CD4-positive, alpha-beta T cell treated with Interleukin-4 for 4 hours (primary cell): Measurements from ENCODE around the gene MAPKAP1.

ENCODE experiments used
- DNase-seq: peaks from one replicate; pipeline ENCODE4 v3.0.0-alpha.2; 2020

MAPKAP1 gene

DNA sequence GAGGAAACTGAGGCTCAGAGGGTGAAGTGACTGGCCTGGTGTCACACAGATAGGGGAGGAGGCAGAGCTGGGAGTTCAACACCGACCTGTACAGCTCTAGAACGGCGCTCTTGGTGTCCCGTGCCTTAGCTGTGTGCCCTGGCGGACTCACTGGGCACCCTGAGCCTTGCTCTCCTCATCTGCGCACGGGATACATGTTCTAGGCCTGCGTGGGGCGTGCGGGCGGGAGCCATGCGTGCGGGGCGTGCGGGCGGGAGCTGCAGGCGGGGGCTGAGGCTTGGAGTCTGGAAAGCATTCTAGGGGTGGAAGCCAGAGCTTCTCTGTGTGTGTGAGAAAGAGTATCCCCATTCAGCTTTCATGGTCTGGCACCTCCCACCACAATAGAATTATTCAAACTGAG lies 280.1 kb downstream of the MAPKAP1 start:
- DNase-seq, result no peak

DNA sequence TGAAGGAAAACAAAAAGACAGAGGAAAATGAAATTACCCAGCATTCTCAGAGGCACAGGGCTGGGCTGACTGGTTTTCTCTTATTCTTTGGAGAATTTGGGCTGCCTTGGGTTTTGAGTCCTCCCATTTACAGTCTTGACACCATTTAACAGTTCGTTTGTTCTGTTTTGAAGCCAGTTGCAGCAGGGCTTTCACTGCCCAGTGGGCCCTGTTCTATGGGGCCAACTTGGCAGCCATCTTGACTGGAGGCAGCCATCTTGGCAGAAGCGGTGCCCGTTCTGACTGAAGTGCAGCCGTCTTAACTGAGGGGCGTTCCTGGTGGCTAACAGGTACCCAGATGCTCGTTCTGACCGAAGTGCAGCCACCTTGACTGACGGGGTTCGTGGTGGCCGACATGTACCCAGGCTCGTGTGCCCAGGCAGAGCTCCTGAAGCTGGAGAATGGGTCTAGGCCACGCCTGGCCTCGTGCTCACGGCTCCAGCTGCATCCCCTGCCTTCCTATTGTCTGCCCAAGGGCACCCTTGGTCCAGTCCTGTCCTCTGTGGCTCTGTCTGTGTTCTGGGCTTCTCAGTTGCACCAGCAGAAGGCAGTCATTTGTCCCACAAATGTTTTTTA lies 281.0 kb downstream of the MAPKAP1 start:
- DNase-seq, result no peak

DNA sequence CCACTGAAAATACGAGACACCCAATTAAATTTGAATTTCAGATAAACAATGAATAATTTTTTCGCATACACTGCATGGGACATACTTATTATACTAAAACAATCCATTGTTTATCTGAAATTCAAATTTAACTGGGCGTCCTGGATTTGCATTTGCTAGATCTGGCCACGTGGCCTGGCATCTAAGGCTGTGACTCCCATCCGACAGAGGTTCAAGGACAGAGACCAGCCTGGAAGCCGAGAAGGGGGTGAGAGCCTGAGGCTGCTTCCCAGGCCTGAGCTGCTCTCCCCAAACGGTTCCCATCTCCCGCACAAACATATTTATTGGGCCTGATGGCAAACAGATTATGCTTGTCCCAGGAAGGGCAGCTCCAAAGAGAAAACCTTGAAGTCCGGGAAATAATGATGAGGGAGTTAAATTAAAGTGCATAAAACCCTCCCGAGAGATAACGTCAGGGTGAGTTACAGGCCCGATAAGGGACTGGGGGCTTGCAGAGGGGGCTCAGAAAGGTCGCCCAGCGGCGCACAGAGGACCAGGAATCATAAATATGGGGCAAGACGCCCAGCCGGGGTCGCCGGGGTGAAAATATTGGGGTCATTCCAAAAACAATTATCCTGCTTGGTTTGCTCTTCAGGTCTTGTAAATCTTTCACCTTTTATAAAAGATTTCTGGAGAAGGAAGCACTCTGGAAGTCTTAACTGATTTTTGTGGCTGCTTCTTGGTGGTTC lies 281.7 kb downstream of the MAPKAP1 start:
- DNase-seq, result no peak

DNA sequence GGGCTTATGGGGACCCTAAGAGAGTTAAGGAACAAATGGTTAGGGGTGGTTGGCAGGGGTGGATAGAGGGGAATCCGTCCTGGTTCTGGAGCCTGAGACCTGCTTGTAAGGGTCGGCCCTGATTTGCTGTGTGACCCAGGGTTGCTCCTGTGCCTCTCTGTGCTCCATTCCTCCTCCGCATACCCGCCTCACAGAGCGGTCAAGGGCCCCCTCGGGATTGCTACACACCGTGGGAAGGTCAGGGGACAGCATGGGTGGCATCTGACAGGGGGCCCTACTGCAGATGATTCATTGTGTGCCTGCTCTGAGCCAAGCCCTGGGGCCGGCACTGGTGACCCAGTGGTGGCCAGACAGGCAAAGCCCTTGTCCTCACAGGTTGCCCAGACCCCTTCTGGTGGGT lies 283.0 kb downstream of the MAPKAP1 start:
- no peak for DNase-seq

DNA sequence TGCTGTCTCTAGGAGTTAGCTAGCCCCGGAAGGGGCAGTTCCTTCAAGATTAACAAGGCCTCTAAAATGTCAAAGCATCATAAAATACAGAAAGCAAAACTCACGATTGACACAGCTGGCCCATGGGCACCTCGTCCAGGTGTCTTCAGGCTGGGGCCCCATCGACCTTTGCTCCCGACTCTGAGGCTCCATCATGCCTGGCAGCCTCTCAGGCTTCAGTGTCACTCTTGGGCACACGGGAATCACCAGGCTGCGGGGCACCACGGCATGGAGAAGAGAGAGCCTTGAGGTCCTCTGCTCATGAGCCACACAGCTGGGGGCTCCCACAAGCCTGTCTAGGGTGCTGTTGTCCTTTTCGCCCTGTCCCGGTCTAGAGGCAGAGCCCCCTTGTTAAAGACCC lies 284.2 kb downstream of the MAPKAP1 start:
- no peak for DNase-seq

DNA sequence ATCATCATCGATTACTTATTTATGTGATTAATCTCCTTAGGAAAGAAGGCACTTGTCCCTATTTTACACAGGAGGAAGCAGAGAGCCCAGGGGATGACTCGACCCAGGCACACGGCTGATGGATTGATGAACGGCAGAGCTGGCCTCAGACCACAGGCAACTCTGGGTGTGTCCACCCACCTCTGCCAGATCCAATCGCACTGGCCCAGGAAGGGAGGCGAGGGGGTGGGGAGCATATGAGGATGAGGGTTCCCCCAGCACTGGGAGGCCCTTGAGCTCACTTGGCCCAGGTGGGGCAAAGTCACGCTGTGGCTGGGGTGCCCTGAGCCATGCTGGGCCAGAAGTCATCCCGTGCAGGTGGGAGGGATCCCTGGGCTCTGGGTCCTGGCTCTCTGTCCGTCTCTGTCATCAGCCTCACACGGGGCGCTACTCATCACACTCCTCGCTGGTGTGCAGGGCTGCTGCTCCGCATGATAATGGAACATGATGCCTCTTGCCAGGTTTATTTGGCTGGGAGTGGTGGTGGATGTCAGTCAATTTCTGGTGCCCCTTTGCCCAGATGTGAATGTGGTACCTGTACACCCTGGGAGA lies 285.3 kb downstream of the MAPKAP1 start:
- DNase-seq, result no peak

DNA sequence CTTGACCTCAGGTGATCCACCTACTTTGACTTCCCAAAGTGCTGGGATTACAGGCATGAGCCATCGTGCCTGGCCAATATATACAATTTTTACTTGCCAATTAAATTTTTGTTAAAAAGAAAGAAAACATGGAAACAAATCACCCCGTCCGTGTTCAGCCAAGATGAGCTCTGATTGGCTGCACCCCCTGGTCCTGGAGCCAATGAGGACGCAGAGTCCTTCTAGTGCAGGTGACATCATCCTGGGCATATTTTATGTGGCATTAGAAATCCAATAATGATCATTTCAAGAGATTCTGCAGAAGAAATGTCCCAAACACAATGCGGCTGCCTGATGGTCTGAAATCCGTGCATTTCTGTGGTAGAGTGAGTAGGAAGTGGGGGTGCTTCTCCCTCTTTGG lies 285.8 kb downstream of the MAPKAP1 start:
- no peak for DNase-seq

DNA sequence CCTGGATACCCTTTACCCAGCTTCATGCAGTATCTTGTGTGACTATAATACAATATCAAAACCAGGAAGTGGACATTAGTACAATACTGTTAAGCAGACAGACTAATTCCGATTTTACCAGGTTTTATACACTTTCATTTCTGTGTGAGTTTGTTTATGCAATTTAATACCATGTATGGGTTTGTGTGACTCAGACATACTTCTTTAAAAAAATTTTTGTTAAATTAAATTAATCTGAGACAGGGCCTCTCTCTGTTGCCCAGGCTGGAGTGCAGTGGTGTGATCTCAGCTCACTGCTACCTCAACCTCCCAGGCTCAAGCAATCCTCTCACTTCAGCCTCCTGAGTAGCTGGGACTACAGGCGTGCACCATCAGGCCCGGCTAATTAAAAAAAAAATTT lies 288.6 kb downstream of the MAPKAP1 start:
- no peak for DNase-seq

DNA sequence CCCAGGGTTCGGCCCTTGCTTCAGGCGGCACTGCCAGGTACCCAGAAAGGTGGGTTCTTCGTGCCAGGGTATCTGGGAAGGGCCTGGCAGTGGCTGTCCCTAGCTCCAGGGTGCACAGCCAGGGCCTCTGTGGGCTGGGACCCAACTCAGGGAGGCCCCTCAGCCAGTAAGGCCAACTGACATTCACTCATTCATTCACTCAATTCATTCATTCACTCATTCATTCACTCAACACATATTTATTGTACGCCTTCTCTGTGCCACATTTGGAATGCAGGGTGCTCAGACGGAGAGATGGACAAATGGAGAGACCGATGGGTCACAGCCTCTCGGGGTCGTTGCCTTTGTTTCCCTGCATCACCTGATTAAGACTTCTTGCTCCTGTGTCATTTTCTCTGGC lies 290.5 kb downstream of the MAPKAP1 start:
- DNase-seq, result no peak

DNA sequence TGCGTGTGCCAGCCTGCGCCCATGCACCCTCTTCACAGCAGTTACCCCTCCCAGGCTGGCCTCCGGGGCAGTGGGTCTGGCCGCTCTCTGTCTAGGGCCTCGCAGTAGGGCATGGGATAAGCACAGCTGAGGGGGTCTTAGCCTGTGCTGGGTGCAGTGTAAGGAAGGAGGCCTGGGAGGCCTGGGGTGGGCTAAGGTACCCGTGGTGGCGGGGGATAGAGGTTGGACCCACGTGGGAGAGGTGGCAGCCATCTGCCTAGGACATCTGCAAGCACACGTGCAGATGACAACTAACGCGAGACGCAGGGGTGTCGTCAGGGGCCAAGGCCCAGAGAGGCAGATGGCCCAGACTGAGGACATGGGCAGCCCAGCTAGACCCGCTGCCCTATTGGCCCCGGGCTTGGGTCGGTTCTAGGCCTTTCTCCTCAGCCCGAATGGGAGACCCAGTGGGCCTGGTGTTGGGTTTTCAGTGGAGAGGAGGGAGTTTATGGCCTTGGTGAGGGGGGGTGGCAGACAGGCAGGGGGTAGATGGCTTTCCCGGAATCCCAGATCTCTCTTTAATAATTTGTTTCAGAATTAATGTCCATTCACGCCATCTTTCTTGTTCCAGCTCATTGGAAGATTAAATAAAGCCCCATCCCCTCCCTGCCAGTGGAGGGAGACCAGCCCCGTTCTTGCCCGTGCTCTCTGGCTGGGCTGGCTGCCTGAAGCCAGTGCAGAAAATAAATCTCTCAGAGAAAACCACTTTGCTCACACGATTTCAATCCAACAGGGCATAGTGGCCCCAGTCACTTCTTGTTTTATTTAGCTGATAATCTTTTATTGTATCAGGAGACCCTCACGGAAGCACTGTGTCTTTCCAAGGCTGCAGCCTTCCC lies 291.2 kb downstream of the MAPKAP1 start:
- no peak for DNase-seq

DNA sequence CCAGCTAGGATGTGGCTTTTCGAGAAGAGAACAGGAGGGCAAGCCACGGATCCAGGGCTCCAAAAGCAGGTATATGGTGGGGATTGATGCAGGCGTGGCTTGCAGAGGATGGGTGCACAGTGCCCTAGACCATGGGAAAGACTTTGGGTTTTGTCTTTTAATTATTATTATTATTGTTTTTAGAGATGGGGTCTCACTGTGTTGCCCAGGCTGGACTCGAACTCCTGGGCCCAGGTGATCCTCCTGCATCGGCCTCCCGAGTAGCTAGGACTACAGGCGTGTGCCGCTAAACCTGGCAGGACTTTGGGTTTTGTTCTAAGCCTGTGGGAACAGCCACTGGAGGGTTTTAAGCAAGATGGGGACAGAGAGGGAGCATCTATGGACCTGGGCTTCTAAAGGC lies 293.4 kb downstream of the MAPKAP1 start:
- no peak for DNase-seq

DNA sequence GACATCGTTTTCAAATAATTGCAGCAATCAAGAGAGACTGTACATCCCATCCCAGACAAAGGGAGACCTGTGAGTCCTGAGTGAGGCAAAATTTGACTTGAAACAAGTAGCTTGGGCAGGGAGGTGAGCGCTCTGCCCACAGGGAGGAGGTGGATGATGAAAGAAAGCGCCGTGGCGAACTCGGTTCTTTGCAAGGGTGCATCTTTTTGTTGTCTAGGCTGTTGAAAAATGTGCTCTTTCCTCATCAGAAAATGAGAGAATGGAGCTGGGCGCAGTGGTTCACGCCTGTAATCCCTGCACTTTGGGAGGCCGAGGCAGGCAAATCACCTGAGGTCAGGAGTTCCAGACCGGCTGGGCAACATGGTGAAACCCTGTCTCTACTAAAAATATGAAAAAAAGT lies 294.8 kb downstream of the MAPKAP1 start:
- DNase-seq, result no peak

DNA sequence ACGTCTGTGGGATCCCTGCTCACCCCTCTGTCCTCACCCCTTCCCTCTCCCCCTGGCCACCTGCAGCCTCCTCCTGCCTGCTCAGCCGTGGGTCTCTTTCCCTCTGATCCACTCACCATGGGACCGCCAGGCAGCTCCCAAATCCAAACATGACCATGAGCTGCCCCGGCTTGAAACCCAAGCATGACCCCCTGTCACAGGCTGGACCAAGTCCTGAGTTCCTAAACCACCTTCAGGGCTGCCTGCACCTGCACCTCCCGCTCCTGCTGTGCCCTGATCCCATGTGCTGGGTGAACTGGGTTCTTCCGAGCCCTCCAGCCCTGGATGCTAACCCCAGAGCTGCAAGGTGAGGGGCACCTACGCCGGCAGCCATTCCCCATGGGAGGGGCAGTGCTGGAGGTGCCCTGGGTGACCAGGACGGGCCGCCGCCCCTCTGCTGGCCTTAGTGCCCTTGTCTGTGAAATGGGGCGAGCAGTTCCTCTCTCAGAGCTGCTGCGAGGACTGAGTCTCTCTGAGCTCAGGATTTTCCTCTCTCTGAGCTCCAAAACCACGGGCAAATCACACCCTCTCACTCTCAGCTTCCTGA lies 295.7 kb downstream of the MAPKAP1 start:
- DNase-seq, result no peak

DNA sequence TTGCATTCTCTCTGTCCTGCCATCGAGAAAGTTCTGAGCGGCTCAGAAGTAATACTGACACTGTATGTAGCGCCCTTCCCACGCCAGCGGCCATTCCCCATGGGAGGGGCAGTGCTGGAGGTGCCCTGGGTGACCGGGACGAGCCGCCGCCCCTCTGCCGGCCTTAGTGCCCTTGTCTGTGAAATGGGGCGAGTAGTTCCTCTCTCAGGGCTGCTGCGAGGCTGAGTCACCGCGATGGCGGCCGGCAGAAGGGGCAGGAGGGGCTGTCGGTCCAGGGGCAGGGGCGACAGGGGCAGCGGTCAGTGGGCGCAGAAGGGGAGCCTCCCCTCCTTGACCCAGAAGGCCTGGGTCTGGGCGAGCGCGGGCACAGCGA lies 296.5 kb downstream of the MAPKAP1 start:
- DNase-seq, result no peak

DNA sequence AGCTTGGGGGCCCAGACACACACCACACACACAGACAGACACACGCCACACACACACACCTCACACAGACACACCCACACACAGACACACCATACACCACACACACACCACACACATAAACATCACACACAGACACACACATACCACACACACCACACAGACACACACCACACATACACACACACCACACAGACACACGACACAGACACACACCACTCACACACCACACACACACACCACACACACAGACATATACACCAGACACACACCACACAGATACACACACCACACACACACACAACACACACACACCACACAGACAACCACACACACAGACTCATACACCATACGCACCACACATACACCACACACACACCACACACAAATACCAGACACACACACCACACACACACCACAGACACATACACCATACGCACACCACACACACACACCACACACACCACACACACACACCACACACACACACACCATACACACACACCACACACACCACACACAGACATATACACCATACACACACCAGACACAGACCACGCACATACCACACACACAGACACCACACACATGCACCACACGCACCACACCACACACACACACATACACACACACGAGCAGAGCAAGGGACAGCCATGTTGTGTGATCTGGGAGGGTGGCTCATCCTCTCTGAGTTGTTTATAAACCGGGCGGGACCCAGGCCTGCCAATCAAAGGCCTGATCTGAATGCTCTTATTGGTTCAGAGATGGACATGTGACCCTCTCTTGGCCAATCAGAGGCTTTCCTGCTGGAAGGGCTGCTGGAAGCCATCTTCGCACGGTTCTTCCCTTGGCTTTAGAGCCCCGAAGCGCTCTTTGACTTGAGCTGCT lies 297.1 kb downstream of the MAPKAP1 start:
- peak; percentile 51 for DNase-seq

DNA sequence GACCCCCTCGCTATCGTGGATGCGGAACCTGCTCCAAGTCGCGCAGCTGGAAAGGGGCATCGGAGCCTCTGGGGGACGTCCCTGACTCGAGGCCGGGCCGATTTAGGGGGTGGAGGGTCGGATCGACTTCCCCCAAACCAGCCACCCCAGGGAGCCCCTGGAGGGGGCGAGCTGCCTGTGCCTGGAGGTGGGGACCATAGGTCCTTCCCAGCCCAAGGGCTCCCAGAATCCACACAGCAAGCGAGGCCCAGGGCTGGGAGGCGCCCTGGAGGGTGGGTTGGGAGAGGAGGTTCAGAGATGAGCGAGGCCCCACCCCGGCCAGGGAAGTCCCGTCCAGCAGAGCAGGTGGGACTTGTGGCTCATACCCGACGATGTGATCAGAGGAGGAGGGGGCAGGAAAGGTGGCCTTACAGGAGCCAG lies 297.8 kb downstream of the MAPKAP1 start:
- DNase-seq, result no peak

DNA sequence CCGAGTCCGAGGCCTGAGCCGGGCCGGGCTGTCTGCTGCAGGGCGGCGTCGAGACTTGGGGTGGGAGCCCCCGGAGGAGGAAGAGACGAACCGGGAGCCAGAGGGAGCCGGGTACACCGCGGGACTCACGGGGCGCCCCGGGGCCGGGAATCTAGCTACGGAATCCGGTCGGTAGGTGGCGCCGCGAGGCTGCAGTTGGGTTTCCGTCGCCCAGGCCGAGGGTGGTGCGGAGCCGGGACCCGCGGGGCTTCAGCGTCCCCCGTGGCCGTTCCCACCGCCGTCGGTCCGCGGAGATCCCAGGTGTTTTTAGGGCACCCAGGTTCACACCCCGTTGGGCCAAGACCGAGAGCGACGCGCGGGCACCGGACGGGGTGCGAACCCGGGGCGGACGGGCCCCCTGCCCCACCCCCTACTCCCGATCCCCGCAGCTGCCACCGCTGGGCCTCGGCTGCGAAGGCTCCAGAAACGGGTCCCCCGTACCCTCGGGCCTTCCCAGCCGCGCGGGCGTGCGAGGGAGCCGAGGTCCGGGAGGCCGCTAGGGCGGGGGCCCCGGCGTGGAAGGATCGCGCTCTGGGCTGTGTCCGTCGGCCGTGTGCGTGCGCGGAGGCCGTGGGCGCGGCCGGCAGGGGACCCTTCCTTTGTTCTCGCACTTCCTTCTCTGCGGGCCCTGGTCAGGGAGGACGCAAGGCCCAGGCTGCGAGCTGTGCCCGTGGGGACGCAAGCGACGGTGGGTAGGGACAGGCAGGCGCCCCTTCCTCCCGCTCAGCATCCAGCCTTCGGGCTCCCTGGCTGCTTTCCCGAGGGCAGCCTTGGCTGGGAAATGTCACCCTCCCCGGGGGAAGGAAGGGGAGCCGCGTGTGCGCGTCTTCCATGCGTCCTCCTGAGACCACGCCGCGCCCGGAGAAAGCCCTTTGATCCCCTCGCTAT lies 298.8 kb downstream of the MAPKAP1 start:
- DNase-seq, result peak; percentile 53

DNA sequence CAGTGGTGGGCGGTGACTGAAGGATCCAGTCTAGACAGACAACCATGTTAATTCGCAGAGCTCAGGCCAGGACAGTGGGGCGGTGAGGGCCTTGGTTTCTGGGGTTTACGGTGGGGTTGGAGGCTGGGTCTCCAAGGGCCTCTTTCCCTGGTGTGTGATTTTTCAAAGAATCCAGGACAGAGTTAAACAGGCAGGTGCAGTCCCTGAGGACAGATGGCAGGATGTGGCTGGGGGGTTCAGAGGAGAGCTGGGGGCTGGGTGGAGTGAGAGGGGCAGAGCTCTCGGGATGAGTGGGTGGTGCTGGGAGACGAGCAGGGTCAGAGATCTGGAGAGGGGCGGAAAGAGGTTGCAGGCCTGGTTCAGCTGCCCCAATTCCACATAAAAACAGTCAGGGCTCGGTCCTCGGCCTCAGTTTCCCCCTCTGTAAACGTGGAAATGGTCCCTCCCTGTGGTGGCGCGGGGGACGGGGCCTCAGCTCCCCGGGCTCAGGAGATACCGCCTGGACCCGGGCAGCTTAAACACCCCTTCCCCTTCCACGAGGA lies 299.5 kb downstream of the MAPKAP1 start:
- DNase-seq, result no peak

DNA sequence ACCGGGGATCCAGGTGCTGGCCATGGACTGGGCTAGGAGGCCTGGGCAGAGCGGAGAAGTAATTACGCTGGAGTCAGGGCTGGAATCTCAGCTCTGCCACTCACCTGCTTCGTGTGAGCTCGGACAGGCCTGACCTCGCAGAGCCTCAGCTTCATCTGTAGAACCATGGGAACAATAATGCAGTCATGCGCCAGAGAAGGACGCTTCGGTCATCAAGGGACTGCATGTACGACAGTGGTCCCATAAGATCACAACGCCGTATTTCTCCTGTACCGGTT lies 300.3 kb downstream of the MAPKAP1 start:
- no peak for DNase-seq

DNA sequence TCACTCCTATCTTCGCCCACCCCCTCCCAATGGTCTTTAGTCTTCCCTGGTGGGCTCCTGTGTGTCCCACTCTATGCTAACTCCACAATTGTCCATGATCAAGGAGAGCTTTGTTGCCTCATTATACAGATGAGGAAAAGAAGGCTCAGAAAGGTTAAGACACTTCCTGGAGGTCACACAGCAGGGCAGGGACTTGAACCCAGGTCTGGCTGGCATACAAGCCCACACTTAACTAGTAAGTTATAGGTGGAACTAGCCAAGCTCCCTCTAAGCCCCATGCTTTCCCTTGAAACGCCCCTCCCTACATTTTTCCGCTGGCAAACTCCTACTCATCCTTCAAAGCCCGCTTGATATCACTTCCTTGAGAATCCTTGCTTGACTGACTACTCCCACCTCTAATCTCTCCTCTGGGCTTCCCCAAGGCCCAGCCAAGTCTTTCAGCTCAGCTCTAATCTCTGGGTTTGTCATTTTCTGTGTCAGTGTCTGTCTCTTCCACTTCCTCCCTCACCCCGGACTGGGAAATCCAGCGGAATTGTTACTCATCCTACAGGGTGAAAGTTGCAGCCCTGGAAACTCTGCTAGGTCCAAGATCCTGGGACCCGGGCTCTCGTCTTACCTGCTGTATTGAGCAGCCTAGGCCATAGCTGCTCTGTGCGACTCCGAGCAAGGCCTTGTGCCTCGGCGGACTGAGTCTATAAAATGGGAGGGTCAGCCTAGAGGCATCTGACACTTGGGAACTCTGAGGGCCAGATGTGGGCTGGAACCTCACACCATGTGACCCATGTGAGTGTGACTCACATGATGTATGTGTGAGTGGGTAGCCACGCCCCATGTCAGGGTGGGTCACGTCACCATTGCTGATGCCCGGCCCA lies 300.8 kb downstream of the MAPKAP1 start:
- DNase-seq, result no peak
